GM21786 (cell line): ENCODE measurements around the gene INO80E.

Source experiments
- ATAC-seq: cut with Tn5 transposase; IDR thresholded peaks from one replicate; pipeline ENCODE4 v1.9.1; 2021; ENCODE audit not compliant: unreplicated experiment

INO80E gene

GRCh38 chr16:29991571-29991904, 4.5 kb upstream of the INO80E start:
- ATAC-seq = no peak

- ATAC-seq = no peak
These were observed 3.6 kb upstream of the INO80E start for GRCh38 chr16:29992344-29992967.

GRCh38 chr16:29993191-29993902, 2.7 kb upstream of the INO80E start:
- no peak for ATAC-seq

- no peak for ATAC-seq
These were observed 2.0 kb upstream of the INO80E start for GRCh38 chr16:29993903-29994599.

GRCh38 chr16:29994600-29995323, 1.3 kb upstream of the INO80E start:
- ATAC-seq = no peak

- ATAC-seq = peak; percentile 43
These were observed 624 bp upstream of the INO80E start, which contains the start of gene HIRIP3 for GRCh38 chr16:29995324-29995910. HIRIP3 (minus strand) TSS chr16:29995617; CDS start chr16:29995605, 12 bp downstream.

- no peak for ATAC-seq
These were observed 767 bp downstream of the INO80E start for GRCh38 chr16:29996766-29997250.

- ATAC-seq = no peak
These were observed 3.6 kb downstream of the INO80E start for GRCh38 chr16:29999605-30000004.

- no peak for ATAC-seq
These were observed 4.9 kb downstream of the INO80E start for GRCh38 chr16:30000735-30001631.

GRCh38 chr16:30002614-30003346, 6.7 kb downstream of the INO80E start:
- ATAC-seq = no peak

GRCh38 chr16:30003670-30004423, 7.8 kb downstream of the INO80E start:
- ATAC-seq = no peak

GRCh38 chr16:30004424-30004776, 8.4 kb downstream of the INO80E start:
- no peak for ATAC-seq

GRCh38 chr16:30004811-30005242, 8.8 kb downstream of the INO80E start:
- ATAC-seq = no peak

- ATAC-seq = no peak
These were observed 9.5 kb downstream of the INO80E start for GRCh38 chr16:30005341-30006094.

GRCh38 chr16:30006095-30006473, 10.0 kb downstream of the INO80E start:
- ATAC-seq = no peak

GRCh38 chr16:30006659-30007377, 10.8 kb downstream of the INO80E start:
- no peak for ATAC-seq

- no peak for ATAC-seq
These were observed 11.4 kb downstream of the INO80E start for GRCh38 chr16:30007378-30007895.
